Measurements from ENCODE around the gene GJC2.

- TF ChIP-seq CTCF (IDR thresholded peaks at IDR 0.05) (no peak), EP300 (IDR thresholded peaks at IDR 0.05) (no peak)
These were observed 34.4 kb downstream of the GJC2 start for GRCh38 chr1:228184152-228184551.

Data from stomach (tissue), 4 donors.